Activated CD4-positive, alpha-beta T cell treated with anti-CD3 and anti-CD28 coated beads, Interleukin-2, amount 50 U/mL, for 16 hours (primary cell): Measurements from ENCODE around the gene NEB.
"Not testable (repeated sequence)": the region's sequence is repeated elsewhere in the genome, so short reads cannot be mapped to it uniquely, and the experiment has no call there.

Source experiments
- DNase-seq: peaks from one replicate; pipeline ENCODE4 v3.0.0-alpha.2; 2020

The NEB gene

DNA sequence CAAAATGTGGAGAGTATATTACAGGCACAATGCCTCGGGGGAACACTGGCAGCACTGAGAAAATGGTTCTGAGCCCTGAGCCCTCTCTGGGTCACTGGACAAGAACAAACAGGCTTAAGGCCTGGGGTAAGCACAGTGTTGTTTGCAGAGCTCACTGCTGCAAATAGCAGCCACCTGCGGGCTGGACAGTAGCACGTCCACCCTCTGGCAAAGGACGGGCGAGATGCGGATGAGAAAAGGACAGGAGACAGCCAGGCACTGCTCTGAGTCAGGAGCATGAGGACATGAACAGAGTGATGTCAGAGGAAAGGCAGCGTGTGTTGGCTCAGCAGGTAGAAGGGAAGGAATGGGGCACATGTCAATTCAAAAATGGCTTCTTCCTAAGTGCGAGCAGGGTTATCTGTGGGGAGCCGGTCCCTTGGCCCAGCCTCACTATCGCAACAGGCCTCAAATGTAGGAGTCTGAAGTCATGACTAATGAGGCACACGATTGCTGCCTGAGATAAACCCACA, 25.9 kb upstream of the NEB start:
- DNase-seq, result no peak

DNA sequence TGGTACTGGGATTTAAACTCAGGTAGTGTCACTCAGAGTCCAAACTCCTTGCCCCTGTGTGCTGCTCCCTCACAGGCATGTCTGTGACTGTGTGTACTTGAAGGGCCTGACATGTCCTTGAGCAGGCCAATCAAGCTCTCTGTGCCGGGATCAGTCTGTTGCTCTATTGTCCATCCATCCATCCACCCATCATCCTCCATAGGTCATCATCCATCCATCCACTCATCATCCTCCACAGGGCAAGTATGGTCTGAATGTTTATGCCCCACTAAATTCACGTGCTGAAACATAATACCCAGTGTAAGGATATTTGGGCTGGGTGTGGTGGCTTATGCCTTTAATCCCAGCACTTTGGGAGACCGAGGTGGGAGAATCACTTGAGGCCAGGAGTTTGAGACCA, 24.5 kb upstream of the NEB start:
- DNase-seq, result no peak

DNA sequence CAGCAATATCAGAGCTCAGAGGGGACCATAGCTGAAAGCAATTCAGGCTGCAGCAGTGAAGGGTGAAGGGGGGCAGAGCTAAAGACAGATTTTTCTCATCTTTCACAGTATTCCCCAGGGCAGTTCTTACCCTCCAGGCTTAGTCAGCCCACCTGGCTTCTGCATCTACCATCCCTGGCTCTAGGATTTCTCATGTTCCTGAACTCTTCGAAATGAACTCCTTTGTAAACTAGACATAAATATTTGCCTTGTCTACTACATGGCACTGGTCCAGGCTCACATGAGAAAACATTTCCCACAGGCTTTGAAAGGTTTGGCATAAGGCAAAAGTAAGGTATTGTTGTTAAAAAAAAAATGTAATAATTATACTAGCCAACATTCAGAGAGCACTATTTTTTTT, 23.6 kb upstream of the NEB start:
- DNase-seq, result no peak

DNA sequence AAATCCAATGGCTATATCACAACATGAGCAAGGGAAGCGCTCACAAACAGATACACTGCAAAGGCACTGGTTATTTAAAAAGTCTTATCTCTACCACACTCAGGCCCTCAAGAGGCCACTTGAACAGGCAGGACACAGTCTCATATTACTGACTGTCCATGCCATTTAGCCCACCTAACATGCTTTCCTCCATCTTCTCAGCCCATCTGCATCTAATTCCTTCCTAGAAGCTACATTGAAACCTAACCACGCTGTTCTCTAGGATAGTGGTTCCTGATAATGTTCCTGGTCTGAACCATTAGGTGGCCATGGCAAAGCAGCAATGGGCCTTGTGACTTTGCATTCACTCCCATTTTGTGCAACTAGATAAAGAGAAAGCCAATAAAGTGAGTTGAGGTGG, 22.5 kb upstream of the NEB start:
- DNase-seq, result no peak

DNA sequence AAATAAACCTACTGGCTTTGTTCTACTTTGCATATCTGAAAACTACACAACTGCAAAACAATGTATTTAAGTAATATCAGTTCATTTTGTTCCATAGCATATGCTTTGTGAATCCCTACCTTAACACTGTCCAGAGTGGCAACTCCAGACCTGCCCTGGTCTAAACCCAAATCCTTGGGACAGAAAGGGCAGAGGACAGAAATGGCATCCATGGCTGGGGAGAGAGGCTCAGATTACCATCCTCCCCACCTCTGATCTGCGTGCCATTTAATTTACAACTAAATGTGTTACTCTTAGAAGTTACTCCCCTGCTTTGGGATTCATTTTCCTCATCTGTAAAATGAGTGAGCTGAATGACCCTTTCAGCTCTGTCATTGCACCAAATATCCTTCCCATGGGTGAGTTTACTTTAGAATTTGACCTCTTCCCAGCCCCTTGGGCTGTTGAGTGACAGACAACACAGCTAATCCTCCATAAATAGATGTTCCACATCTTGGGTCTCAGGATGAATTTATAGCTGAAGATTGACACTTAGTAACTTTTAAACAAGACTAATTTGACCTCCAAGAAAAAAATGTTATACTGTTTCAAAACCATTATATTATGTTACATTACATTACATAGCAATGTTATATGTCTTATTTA, 20.1 kb upstream of the NEB start:
- no peak for DNase-seq

DNA sequence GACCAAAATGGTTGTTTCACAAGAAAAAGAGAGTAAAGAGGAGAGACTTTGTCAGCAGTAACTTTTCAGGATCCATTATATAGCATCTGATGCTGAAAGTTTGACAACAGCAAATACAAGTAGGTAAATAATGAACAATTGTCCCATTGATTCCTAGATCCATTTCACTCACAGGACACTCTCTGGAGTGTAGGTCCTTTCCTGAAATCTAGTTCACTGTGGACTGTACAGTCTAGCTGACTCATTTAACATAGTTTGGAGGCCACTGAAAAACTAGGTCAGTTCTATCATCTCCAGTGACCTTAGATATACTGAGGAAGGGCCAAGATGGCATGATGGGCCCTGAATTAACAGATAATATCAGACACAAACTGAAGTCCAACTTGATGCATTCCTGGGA, 19.3 kb upstream of the NEB start:
- DNase-seq, result no peak

DNA sequence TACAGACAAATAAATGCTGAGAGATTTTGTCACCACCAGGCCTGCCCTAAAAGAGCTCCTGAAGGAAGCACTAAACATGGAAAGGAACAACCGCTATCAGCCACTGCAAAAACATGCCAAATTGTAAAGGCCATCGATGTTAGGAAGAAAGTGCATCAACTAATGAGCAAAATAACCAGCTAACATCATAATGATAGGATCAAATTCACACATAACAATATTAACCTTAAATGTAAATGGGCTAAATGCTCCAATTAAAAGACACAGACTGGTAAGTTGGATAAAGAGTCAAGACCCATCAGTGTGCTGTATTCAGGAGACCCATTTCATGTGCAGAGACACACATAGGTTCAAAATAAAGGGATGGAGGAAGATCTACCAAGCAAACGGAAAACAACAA, 11.0 kb upstream of the NEB start:
- not testable (repeated sequence) for DNase-seq

DNA sequence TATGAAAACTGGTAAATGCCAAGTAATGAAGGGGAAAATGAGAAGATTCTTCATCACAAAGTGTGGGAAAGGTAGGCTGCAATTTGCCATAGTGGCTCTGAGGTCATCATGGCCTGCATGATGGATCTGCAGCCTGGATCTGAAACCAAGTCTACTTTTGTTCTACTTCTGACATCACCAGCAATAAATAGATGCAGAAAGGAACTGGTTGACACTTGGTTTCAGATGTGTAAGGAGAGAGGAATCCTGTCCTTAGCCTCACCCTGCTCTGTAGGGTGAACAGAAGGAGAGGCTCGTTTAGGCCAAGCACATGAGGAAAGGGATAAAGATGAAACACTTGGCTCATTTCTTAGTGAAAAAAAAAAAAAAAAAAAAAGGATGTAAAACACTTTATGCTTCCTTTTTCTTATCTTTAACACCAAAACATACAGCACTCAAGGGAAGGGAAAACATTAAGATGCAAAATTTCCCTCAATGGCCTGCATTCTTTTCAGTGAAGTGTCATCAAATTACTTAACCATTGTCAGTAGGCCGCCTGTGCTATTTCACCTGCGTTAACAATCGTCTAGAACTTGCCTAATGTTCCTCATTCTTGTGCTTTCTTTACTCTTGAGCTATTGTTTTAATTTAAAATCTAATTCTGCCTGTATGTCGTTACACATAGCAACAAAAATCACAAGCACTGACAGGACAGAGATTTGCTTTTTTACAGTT, 3.9 kb downstream of the NEB start:
- DNase-seq, result no peak

DNA sequence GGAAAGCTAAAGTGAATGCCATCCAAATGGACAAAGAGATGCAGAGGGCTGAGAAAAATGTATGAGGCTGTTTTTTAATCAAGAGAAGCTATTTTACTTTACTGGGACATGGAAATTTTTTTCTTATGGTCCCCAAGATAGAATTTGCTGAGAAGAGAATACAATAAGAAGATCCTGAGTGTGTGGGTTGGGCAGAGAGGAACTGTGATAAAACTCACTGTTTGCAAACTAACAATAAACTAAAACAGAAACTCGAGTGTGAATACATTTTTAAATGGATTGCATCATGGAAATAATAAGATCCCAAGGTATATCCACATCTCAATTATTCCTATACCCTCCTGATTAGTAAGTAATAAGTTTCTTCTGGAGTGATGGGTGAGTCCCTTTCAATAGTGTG, 4.4 kb downstream of the NEB start:
- DNase-seq, result no peak

DNA sequence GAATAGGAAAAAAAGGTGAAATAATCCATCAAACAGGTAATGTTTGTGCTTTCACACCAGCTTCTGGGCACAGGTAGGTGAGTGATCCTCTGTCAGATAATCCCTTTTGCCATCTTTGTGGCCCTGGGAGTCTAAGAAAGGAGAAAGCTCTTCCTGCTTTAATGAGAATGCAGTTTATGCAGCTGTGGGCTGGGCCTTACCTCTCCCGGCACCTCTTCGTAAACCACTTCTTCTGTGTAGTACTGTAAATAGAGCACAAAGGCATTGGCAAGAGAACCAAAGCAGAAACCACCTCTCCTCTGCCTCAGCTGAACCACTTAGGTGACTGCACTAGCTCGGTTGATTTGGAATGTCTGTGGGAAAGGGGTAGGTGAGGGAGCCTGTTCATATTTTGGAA, 4.9 kb downstream of the NEB start:
- DNase-seq, result no peak

DNA sequence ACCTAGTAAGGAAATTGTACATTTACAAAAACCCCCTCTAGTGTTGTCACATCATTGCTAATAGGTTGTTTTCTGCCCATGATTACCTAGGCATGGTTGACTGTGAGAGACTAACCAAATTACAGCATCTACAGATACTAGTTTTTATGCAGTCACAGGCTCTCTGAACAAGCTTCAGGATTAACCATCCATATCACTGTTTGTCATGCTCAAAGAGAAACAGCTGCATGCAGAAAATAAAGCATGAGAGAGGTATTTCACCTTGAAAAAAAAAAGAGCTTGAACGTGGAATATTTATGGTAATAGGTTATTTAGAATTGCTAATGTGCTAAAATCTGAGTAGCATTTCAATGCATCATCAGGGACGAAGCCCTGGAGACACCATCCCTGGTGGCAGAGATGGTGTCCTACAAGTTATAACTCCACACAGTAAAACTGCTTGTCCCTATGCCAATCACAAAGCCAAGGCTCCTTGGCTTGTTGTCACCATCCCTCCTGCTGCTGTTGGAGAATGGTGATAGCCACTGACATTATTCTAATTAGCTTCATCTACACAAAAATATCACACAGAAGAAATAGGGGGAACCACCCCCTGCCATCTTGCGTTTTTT, 5.4 kb downstream of the NEB start:
- no peak for DNase-seq

DNA sequence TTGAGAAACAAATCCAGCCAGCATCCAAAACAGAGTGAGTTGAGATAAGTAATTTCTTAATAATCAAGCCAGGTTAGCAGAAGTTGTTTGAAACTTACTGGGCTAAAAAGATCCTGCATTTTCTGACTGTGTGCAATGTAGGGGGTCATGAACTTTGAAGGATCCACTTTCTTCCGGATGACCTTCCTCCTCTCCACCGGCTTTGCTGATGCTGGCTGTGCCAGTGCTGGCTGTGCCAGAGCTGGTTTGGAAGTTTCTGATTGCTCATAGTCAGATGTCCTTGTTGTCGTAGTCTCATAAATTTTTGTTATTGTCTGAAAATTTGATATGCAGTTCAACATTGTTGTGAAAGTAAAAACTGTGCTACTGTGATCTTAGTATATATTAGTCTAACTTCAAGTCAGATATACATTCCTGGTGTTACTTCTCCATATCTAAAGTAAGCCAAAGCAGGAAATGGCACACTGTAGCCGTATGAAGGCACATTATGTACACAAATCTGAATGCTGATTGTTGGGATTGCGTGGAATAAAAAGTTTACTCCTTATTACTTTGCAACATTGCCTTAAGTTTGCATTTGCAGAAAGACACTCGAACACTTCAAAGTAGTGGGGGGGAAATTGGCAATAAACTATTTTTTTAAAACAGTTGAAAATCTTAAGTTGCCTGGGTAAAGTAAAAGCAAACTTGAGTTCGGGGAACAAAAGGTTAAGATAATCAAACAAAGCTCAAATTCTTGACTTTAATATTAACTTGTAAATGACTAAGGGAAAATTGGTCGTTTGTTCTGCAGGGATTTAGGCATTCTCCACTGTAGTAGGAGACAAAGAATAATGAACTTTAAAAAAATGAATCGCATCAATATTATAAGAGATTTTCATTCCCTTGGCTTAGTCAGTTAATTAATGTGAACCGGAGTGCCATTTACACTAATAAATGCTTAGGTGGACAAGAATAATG, 6.4 kb downstream of the NEB start:
- DNase-seq, result no peak

DNA sequence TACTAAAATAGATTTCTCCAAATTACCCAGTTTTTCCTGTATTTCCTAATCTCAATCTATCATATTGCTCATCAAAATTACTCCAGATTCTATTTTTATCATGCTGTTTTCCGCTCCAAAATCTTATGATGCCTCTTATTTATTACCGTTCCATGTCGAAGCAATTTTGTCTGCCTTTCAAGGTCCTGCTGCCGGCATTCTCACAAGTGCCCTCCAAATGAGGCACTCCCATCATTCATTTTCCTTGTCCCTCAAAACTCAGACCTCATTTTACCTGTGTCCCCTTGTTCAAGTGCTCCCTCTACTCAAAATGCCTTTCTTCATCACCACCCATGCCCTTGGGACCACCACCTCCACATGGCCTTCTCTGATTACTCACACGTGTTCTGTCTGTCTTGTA, 13.1 kb downstream of the NEB start:
- no peak for DNase-seq

DNA sequence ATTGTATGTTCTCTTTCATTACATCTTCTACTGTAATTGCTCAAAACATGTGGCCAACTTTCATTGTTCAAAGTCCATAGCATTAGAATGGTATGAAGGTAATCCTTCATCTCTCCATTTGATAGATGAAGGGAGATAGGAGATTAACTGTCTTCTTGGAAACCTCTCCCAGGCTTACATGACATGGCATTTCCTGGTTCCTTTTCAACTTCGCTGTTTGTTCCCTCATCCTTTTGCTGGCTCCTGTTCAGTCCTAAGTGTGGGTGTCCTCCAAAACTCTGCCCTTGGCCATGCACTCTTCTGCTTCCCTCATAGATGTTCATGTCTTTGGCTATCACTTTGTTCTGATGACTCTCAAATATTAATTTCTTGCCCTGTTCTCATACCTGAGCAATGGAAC, 13.8 kb downstream of the NEB start:
- DNase-seq, result no peak

DNA sequence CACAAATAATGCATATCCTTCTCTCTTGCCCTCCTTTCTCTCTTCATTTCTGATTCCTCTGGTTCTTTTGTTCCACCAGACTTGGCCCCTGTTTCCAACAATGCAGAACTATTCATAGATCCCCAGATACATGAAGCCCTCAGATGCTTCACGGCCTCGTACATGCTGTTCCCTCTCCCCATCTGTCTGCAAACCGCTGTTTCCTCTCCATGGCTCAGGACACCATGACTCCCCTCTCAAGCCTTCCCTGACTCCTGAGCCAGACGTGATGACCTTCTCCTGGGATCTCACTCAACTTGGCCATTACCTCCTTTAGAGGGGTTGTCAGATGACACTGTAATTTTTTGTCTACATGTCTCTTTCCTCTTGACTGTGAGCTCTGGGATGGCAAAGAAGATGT, 15.5 kb downstream of the NEB start:
- no peak for DNase-seq

DNA sequence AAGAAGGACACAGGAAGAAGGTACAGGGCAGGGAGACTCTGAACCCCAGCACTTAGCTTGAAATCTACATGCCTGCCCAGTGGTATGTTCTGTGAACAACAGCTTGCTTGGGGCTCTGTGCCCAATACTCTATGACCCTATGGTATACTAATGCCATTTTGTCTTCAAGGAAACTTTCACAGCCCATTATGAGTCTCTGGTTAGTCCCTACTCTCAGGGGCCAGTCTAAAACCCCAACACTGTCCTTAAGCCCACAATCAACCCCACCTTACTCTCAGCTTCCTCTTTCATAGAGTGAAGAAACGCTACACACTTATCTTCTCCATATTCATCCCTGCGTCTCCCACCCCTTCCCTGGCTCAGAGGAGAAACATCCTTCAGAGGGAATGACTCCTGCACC, 16.0 kb downstream of the NEB start:
- DNase-seq, result no peak

DNA sequence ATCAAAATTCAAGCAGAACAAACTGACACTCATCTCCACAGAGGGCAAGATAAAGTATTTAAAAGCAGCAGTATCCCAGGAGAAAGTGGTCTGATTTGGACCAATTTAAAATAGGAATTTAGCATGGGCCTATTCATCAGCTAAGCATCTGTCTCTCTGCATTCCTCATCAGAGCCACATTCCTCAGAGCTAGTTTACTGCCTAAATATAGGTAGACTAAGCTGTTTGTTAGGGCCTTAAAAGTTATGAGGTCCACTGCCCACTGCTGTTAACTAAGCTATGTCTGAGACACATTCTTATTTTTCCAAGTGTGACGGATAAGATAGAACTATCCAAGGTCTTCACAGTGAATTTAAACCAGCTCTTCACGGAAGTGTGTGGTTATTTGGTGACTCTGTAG, 17.6 kb downstream of the NEB start:
- DNase-seq, result no peak

DNA sequence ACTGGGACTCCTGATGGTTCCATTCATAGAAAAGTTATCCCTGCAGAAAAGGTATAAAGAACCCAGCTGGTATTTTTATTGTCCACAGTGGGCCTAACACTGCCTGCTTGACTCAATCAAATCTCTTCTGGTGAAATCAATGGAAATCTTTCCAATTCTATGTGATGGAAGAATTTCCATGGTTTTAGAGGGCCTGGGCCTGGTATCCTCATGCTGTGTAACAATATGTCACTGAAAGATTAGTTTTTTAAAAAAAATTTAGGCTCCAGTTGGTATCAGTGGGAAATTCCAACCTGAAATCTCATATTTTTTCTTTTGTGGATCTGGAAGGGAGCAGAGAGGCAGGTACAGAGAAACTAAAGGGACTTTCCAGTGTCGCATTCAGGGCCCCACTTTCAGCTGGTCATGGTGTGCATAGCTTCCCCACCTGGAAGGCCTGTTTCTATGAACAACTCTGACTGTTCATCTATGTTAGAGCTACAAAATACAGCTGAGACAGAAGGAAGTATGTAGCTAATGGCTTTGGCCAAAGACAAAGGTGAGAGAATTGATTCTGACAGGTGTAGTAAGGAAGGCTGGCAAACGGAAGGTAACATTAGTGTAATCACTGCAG, 20.9 kb downstream of the NEB start:
- no peak for DNase-seq

DNA sequence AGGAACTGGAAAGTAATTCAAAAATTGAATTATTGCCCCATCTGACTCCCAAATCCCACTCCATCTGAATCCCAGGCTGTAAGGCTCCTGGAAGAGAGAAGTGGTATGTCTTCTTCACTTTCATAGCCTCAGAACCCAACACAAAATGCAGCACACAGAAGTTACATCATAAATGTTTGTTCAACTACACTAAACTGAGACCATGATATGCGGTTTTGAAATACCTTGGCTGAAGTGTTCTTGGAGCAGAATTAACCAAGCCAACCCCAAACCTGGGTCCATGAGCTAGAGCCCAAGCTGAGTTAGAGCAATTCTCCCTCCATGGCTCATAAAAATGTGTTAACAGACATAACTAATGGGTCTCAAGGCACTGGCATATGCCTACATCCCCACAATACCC, 23.3 kb downstream of the NEB start:
- no peak for DNase-seq

DNA sequence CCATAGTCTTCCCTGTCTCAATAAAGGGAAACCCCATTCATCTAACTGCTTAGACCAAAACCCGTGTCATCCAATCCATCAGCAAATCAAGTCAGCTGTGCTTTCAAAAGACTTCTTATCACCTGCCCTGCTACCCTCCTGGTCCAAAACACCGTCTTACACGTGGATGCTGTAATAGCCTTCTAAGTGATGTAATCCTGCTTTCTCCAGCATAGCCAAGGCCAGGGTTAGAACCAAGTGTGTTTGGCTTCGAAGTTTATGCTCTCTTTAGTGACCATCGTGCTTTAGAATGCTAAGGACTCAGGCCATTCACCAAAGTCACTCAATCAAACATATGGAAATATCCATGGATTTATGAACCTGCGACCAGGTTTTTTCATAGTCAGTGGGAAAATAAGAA, 25.5 kb downstream of the NEB start:
- DNase-seq, result no peak

DNA sequence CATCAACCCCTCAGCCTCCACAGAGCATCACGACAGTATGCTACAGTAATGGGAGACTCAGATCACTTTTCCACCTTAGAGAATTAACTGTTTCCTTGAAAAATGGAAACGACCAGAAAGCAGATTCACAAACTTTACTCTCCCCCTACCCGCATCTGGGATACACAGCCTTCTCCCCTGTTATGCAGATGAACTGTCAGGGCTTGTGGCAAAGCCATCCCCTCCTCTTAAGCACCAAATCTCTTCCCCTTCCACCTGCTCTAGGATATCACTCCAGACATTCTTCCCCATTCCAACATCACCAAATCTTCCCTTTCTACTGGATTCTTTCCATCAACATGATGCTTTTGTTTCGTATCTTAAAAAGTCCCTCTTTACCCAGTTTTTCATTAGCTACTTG, 26.4 kb downstream of the NEB start:
- DNase-seq, result no peak

DNA sequence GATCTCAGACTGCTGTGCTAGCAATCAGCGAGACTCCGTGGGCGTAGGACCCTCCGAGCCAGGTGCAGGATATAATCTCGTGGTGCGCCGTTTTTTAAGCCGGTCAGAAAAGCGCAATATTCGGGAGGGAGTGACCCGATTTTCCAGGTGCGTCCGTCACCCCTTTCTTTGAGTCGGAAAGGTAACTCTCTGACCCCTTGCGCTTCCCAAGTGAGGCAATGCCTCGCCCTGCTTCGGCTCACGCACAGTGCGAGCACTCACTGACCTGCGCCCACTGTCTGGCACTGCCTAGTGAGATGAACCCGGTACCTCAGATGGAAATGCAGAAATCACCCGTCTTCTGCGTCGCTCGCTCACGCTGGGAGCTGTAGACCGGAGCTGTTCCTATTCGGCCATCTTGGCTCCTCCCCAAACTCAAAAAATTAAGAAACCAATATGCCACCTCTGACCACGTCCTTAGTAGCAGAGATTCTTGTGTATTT, 29.8 kb downstream of the NEB start:
- not testable (repeated sequence) for DNase-seq

DNA sequence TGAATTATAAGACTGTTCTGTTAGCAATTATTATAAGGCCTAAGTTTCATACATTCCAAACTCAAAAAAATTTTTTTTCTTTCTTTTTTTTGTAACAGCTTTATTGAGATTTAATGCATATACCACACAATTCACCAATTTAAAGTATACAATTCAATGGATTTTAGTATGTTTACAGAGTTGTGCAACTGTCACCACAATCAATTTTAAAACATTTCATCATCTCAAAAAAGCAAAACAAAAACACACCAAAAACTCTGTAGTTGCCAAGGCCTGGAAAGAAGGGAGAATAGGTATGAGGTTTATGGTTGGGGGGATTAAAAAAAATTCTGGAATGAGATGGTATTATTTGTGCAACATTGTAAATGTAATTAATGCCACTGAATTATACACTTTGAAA, 36.1 kb downstream of the NEB start:
- DNase-seq, result not testable (repeated sequence)
